Stimulated activated CD4-positive, alpha-beta T cell treated with anti-CD3 and anti-CD28 coated beads, TNF-alpha, amount 100 ng/mL, for 4 hours (primary cell): ENCODE results near the gene CDC6.

ENCODE experiments used
- DNase-seq, 3 experiments: peaks; one replicate each; pipeline ENCODE4 v3.0.0-alpha.2; 2020; ENCODE audit warnings: low read depth in 3 of 3

The CDC6 gene, protein sequence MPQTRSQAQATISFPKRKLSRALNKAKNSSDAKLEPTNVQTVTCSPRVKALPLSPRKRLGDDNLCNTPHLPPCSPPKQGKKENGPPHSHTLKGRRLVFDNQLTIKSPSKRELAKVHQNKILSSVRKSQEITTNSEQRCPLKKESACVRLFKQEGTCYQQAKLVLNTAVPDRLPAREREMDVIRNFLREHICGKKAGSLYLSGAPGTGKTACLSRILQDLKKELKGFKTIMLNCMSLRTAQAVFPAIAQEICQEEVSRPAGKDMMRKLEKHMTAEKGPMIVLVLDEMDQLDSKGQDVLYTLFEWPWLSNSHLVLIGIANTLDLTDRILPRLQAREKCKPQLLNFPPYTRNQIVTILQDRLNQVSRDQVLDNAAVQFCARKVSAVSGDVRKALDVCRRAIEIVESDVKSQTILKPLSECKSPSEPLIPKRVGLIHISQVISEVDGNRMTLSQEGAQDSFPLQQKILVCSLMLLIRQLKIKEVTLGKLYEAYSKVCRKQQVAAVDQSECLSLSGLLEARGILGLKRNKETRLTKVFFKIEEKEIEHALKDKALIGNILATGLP

DNA sequence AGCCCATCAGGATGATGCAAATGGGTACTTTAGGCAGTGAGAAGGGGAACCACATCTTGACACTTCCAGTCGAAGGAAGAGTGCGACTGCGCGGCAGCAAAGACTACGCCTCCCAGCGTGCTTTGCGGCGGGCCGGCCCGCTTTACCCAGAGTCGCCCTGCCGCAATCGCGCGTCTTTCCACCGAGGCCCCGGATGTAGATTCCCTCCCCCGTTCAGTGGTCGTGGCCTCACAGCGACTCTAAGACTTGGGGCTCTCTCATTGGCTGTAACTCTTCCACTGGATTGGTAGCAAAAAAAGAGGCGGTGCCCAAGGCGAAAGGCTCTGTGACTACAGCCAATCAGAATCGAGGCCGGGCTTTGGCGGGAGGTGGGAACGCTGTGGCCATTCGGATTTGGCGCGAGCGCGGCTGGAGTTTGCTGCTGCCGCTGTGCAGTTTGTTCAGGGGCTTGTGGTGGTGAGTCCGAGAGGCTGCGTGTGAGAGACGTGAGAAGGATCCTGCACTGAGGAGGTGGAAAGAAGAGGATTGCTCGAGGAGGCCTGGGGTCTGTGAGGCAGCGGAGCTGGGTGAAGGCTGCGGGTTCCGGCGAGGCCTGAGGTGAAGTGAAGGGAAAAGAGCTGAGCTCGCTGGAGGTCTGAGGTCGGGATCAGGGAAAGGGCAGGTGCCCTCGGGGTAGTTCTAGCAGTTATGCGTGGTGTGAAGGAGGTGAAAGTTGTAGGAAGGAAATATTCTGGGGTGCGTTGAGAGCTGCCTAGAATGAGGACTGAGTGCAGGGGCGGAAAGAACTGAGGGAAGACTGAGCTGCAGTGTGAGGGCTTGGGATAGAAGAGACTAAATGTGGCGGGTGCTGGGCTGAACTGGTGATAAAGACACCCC lies at the start of gene CDC6:
Gene CDC6, plus strand, starts transcription at position 386 of the 876 bp plus-strand sequence. CDS start 1,542 bp downstream, outside the sequence.
- DNase-seq: peak; percentile 90 to 97 (median 97)

DNA sequence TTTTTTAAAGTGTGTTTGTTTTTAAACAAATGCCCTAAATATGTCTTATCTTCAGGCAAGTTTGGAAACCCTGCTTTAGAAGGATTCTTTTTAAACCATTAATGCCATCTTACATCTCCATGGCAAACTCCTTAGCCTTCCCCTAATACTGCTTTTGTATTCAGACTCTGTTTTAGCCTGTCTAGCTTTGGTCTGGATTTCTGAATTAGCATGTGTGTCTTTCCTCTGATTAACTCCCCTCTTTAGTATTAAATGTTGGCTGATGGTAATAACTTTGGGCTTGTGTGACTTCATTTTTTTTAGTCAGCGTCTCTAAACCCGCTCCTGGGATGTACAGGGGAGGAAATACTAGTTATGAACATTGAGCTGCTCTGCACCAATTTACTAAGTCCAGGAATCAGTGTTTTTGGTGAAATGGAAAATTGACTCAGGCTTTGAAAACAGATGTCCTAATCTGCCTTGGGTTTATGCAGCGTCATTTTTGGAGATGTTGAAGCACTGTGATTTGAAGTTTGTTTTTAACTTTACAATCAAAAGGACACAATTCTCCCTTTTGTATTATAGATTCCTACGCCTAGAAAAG lies 46.3 kb upstream of the CDC6 start:
- DNase-seq: no peak

DNA sequence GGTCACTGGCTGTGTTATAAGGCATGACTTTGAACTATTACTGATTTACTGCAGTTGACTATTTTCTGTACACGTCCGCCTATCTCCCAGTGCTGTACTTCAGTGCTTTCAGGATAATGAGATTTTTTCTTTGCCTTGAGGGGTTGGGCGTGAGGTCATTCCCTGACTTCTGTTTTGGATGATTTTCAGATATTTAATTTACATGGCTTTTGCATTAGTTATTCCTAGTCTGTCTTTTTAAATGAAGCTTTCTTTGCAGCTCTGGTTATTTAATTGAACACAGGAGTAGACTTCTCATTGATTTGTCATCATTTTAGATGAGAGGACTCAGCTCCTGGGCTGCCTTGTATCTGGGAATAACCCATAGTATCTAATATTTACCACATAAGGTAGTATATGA lies 44.9 kb upstream of the CDC6 start:
- no peak for DNase-seq

DNA sequence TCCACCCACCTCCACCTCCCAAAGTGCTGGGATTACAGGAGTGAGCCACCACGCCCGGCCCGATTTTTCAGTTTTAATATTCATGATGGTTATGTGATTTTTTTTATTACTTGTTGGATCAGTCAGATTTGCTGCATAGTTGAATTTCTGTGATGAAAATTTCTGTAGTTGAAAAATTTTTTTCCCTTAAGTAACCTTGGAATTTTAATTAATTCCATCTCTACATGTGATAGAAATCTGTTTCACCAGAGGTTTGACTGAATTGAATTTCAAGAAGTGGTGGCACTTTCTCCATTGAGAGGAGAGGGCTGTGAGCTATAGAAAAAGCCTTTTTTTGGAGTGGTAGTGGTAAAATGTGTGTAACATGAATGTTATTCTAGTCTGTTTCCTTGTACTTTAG lies 43.9 kb upstream of the CDC6 start:
- DNase-seq: no peak

DNA sequence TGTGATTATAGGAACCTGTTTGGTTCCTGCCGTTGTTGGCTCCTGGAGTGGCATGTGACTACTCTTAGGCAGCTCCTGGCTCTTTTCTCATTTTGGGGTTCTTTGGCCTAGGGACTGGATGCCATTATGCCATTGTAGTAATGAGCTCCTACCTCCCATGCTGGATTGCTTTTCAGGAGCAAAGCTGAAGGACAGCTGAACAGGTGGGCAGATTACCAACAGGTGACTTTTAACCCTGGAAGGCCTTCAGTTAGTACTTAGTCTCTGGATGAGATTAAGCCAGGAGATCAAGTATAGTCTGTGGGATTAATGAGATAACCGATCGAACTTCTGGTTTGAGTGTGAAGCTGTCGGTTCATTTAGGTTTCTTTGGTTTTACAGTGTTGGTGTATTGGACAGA lies 43.4 kb upstream of the CDC6 start:
- DNase-seq: no peak

DNA sequence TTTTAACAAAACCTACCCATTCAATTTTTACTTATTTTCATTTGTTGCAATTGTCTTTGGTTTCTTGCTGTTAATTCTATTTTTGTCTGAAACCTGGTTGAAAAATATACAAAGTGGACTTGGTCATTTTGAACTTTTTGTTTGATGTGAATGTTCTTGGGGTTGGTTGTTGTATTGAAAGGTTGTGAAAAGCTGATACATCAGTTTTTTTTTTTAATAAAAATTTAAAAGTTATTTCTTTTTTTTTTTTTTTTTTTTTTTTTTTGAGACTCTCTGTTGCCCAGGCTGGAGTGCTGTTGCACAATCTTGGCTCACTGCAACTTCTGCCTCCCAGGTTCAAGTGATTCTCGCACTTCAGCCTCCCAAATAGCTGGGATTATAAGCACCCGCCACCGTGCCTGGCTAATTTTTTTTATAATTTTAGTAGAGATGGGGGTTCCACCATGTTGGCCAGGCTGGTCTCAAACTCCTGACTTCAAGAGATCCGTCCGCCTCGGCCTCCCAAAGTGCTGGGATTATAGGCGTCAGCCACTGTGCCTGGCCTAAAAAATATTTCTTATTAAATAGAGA lies 39.7 kb upstream of the CDC6 start:
- no peak for DNase-seq

DNA sequence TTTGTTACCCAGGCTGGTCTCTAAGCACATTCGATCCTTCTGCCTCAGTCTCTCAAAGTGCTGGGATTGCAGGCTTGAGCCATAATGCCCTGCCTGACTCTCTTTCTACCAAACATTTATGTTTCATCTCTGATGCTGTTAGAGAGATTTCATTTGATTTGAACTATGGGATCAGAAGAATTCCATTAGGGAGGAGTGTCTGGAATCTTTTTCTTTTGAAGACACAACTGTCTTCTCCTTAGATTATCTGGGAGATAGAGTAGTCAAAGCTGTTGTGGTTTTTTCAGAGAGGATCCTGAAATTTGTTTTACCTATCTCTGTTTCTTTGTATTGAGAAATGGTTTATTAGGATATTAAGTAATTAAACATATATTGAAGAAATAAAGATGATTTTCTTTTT lies 39.2 kb upstream of the CDC6 start:
- no peak for DNase-seq

DNA sequence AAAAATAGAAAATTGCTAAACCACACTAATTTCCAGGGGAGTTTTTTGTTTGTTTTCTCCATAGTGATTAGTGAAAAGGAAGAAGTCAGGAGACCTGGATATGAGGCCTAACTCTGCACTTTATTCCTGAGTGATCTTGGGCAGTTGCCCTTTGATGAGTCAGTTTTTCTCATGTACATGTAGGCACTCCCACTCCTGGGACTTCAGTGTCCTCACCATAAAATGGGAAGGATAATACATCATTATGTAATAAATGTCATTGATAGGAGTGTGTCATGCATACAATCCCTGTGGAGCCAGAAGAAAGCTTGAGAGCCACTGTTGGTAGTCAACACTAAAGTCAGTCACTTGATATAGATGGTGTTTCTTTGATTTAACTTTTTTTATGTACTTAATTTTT lies 36.1 kb upstream of the CDC6 start:
- DNase-seq: no peak

DNA sequence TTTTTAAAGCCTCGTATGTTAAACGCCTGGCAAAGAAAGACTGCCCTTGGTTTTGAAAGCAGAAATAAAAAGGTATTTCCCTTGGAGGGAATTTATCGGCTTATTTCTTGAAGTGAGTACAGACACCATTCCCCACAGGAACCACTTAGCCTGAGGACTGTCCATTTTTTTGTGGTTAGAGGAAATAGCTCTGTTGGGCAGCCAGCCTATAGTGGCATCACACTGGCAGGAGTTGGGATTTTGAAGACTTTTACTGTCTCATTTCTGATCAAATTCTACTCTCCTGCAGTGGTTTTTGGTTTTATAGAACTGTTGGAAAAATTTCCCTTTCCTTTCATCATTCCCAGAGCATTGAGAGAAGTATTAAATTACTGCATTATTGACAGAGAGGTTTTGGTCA lies 34.1 kb upstream of the CDC6 start:
- no peak for DNase-seq

DNA sequence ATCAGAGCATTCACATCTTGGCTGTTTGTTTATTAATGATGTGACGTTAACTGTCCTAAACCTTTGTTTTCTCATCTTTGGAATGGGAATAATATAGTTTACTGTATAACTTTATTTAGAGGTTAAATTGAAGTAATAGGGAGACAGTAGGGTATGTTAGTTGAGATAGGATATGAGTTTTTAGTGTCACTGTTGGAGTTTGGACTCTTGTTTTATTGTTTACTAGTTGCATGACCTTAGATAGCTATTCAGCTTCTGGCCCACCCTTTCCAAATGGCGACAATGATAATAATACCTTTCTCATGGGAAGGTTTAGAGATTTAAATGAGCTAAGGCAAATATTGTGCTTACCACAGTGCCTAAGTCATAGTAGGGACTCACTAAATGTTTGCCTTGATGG lies 28.2 kb upstream of the CDC6 start:
- DNase-seq: no peak

DNA sequence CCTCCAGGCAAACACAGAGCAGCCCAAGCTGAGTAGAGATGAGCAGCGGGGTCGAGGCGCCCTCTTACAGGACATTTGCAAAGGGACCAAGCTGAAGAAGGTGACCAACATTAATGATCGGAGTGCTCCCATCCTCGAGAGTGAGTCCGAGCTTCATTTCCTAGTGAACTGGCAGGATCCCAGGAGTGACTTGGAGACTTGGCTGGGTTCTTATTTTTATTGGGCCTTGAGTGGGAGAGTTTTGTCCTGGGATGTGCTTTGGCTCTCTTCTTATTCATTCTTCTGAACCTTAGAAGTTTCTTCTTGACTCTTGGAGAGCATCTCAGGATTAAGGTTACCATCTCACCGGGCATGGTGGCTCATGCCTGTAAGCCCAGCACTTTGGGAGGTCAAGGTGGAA lies 27.2 kb upstream of the CDC6 start:
- no peak for DNase-seq

DNA sequence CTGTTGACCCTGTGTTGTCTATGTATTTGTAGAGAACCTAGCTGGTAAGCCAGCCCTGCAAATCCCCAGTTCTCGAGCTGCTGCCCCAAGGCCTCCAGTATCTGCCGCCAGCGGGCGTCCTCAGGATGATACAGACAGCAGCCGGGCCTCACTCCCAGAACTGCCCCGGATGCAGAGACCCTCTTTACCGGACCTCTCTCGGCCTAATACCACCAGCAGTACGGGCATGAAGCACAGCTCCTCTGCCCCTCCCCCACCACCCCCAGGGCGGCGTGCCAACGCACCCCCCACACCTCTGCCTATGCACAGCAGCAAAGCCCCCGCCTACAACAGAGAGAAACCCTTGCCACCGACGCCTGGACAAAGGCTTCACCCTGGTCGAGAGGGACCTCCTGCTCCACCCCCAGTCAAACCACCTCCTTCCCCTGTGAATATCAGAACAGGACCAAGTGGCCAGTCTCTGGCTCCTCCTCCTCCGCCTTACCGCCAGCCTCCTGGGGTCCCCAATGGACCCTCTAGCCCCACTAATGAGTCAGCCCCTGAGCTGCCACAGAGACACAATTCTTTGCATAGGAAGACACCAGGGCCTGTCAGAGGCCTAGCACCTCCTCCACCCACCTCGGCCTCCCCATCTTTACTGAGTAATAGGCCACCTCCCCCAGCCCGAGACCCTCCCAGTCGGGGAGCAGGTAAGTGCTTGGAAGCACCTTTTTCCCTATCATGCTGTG lies 23.1 kb upstream of the CDC6 start:
- no peak for DNase-seq

DNA sequence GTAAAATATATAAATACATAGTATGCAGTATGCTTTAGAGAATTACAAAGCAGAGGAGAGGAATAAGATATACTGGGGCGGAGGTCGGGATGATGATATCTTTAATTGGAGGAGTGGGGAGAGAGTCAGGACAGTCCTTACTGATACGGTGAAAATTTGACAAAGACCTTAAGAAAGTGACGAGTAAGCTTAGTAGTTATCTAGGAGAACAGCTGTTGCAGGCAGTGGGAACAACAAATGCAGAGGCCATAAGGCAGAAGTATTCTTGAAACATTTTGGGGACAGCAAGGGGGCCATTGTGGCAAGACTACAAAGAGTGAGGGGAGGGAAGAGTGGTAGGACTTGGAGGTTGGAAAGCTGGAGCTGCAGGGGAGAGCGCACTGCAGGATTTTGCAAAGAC lies 22.3 kb upstream of the CDC6 start:
- no peak for DNase-seq

DNA sequence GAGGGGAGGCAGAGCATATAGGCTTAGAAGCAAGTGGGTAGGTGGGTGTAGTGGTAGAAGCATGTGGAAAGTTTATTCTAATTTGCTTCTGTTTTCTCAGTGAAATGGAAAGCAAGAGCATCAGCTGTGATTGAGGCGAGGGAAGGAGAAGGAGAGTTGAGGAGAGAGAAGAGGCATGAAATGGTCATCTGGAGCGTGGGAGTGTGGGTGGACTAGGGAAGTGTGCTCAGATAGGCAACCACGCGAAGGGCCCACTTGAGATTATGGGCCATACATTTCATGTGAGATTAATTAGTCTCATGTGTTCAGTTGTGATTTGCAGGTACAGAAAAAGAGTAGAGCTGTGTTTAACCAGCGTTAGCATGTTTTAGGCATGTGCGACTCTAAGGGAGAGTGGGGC lies 20.8 kb upstream of the CDC6 start:
- DNase-seq: no peak

DNA sequence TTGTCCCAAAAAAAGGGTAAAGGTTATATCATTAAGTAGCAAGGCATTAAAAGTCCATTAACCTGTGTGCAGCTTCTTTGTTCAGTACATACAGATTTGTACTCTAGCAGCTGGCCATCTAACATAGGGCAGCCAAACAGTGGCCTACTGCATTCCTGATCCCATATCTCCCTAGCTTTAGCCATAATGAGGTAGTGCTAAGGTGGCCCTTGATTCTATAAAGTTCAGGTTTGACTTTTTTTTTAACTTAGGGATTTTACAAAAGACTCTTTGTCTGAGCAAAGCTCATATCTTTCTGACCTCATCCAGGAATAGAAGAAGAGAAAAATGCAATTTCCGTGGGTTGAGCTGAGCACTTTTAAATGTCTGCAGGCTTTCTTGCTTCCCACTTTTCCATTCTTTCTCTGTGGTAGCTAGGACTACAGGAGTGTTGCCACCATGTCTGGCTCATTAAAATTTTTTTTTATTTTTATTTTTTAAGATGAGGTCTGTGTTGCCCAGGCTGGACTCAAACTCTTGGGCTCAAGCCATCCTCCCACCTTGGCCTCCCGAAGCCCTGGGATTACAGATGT lies 19.5 kb upstream of the CDC6 start:
- no peak for DNase-seq

DNA sequence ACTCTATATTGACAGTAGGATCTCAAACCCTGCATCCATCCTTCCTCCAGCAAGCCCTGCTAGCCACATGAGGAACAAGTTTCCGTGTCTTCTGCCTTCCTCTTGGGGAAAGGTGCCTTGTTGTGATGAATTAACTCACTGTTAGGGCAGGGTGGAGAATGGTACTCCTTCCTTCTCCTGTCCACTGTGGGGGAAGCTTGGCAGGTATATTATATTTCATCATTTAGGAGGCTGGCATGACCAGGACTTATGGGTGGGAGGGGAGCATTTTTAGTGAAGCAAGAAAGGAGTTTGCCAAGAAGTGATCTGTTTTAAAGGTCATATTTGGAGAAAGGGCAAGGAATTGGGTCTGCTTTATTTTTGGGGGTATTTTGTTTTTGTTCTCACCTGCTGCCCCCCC lies 9.3 kb upstream of the CDC6 start:
- DNase-seq: no peak

DNA sequence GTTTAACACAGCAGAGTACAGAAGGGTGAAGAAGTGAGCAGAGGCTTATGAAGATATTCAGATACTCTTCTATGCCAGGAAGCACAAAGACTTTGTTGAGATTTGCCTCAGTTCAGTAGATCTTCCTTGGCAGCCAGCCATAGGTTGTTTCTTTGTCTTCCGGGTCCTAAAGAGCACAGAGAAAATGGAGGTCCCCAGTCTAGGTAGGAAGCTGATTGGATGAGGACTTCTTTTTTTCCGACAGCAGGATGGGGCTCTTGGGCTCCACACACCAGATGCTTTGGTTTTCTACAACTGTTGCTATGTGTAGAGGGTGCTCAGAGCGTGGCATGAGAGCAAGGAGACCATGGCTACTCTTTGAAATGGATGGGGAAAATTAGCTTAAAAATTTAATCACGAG lies 8.3 kb upstream of the CDC6 start:
- no peak for DNase-seq

DNA sequence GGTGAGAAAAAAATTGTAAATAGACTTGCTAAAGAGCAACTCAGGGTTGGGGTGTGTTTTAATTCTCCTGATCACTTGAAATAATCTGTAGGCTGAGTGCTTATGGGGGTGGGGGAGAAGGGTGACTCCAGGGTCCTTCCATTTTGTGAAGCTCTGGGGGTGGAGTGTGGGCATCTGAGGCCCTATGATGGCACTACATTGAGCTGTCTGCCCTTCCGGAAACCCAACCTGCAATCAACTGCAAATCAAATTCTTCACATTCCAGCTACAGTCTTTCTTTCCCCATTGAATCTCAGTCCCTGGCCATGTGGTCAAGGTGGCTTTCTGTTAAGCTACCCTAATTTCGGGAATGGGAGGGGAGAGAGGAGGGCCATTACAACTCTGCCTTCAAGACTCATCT lies 6.0 kb upstream of the CDC6 start:
- no peak for DNase-seq

DNA sequence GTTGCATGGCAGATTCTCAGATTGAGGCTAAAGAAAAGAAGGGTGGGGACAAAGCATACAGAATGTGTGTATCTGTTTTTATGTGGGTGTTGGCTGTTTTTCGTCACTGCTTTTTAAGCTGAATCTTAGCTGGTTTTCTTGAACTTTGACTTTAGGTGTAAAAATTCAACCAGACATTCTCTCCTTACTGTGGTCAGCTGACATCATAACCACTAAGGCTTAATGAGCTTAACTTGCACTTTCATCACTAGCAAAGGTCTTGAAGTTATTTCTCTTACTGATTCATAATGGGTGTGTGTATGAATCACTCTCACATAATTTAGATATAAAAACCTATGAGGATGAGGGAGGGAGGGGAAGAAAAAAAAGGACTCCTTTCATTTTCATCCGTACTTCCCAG lies 4.0 kb upstream of the CDC6 start:
- no peak for DNase-seq

DNA sequence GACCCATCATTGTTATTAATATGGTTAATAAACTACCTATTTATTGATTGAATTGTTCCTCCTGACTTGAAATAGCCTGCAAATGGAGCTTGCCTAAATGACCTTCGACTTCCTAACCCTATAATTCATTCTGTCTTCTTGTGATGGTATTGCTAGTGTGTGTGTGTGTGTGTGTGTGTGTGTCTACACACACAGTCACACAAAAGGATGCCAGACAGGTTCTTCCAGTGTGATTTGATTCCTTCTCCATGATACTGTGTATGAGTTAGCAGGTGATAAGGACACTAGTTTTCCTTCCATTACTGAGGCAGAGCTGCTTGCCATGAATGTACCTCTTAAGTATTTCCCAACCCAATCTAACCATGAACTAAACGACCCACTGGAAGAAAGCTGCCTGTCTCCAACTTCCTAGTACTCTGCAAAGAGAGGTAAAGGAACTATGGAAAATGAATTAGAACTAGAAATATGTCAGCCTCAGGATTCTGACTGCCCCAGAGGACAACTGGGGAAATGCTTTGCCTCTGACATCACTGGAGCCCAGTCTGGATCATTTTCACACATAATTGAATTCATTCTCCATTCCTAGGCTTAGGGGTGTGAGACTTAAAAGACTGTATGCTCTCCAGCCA lies 3.5 kb upstream of the CDC6 start:
- no peak for DNase-seq

DNA sequence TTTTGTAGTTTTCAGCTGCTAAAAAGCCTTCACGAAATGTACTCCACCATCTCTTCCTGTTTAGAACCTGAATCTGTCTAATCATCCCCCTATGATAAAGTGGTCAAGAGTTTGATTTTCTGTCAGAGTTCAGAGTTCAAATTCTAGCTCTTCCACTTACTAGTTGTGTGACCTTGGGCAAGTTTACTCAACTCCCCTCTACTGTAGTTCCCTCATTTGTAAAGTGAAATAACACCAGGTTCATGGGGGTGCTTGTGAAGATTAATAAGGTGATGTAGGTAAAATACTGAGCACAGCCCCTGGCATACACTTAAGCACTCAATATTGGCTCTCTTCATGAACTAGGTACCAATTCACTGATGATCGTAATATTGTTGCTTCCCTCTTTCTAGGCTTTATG lies 1.2 kb upstream of the CDC6 start:
- DNase-seq: no peak
